ENCODE data around the gene PPP6R3. TPM values are rescaled to one million over a fixed set of nuclear protein-coding genes. Genes with fewer than 3 reads are reported as not detected.

PPP6R3 gene
- polyA plus RNA-seq, 1 of the 3 experiments (the other 2 are of a cell fraction) = 28.1 TPM

DNA sequence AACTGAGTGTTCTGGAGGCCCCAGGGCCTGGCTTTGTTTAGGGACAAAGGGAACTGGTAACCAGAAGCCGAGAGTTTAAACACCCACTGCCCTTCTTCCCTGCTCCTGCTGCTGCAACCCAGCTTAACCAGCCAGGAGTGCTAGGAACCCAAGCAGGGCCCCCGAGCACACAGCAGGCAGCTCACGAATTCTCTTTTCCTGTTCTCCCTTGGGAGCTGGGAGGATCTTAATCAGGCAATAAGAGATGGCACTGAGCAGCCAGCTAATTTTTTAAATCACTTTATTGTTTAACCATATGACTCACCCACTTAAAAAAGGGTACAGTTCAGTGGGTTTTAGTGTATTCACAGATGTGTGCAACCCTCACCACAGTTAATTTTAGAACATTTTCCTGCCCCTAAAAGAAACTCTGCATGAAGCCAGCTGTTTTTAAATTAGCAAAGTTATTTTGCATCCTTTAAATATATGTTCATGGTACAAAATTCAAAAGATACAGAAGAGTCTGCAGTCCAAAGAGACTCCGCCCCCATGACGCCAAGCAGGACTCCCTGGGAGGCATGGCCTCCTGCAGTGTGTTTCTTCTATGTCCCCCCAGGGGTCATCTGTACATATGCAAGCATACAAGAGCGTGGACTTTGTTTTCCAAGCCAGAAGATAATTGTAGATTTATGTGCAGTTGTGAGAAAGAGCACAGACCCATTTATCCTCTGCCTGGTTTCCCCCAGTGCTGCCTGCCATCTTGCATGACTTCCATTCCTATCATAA lies 18.9 kb upstream of the PPP6R3 start (continued):
- TF ChIP-seq, protein P1, sequence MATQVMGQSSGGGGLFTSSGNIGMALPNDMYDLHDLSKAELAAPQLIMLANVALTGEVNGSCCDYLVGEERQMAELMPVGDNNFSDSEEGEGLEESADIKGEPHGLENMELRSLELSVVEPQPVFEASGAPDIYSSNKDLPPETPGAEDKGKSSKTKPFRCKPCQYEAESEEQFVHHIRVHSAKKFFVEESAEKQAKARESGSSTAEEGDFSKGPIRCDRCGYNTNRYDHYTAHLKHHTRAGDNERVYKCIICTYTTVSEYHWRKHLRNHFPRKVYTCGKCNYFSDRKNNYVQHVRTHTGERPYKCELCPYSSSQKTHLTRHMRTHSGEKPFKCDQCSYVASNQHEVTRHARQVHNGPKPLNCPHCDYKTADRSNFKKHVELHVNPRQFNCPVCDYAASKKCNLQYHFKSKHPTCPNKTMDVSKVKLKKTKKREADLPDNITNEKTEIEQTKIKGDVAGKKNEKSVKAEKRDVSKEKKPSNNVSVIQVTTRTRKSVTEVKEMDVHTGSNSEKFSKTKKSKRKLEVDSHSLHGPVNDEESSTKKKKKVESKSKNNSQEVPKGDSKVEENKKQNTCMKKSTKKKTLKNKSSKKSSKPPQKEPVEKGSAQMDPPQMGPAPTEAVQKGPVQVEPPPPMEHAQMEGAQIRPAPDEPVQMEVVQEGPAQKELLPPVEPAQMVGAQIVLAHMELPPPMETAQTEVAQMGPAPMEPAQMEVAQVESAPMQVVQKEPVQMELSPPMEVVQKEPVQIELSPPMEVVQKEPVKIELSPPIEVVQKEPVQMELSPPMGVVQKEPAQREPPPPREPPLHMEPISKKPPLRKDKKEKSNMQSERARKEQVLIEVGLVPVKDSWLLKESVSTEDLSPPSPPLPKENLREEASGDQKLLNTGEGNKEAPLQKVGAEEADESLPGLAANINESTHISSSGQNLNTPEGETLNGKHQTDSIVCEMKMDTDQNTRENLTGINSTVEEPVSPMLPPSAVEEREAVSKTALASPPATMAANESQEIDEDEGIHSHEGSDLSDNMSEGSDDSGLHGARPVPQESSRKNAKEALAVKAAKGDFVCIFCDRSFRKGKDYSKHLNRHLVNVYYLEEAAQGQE (IDR thresholded peaks at IDR 0.05; ENCODE audit: low read depth, low read length) = no peak
- TF ChIP-seq RFX5 (IDR thresholded peaks at IDR 0.05; ENCODE audit: low read length) (no peak), MEF2A (IDR thresholded peaks at IDR 0.05; ENCODE audit: borderline replicate concordance, low read depth) (no peak), FOXJ3 (CRISPR knock-in tag; IDR thresholded peaks at IDR 0.05) (peak; percentile 63), ELF1 (IDR thresholded peaks at IDR 0.05) (no peak), EZH2phosphoT487 (IDR thresholded peaks at IDR 0.05; ENCODE audit: borderline replicate concordance, low read depth) (no peak), JUND (IDR thresholded peaks at IDR 0.05) (no peak), NRF1 (IDR thresholded peaks at IDR 0.05; ENCODE audit: low read depth, low read length) (no peak), FOSL2 (IDR thresholded peaks at IDR 0.05; ENCODE audit: borderline replicate concordance, low read depth) (no peak), RCOR1 (IDR thresholded peaks at IDR 0.05; ENCODE audit: low read length) (peak; percentile 47; the same call in 1 of the 2 replicates), SIN3A (IDR thresholded peaks at IDR 0.05; ENCODE audit: borderline replicate concordance, low read depth, low read length) (no peak), RXRA (IDR thresholded peaks at IDR 0.05; ENCODE audit: borderline replicate concordance, low read depth) (no peak), NFIC (IDR thresholded peaks at IDR 0.05; ENCODE audit: borderline replicate concordance) (no peak), CHD2 (IDR thresholded peaks at IDR 0.05; ENCODE audit: low read length, partially characterized antibody) (peak; percentile 56), RAD21 (IDR thresholded peaks at IDR 0.05; ENCODE audit: low read length) (peak; percentile 9; the same call in 1 of the 2 replicates), MXI1 (IDR thresholded peaks at IDR 0.05; ENCODE audit: low read depth, low read length) (peak; percentile 59), EP300 (IDR thresholded peaks at IDR 0.05; ENCODE audit: borderline replicate concordance in 1 of 2, low read depth in 1 of 2, low read length in 1 of 2) (peak in 1 of 2 experiments; percentile 61; a peak in 2 of 4 replicates)
- TF ChIP-seq, protein P2, sequence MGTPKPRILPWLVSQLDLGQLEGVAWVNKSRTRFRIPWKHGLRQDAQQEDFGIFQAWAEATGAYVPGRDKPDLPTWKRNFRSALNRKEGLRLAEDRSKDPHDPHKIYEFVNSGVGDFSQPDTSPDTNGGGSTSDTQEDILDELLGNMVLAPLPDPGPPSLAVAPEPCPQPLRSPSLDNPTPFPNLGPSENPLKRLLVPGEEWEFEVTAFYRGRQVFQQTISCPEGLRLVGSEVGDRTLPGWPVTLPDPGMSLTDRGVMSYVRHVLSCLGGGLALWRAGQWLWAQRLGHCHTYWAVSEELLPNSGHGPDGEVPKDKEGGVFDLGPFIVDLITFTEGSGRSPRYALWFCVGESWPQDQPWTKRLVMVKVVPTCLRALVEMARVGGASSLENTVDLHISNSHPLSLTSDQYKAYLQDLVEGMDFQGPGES (IDR thresholded peaks at IDR 0.05; ENCODE audit: low read depth, low read length) = no peak
- TF ChIP-seq, protein P3, sequence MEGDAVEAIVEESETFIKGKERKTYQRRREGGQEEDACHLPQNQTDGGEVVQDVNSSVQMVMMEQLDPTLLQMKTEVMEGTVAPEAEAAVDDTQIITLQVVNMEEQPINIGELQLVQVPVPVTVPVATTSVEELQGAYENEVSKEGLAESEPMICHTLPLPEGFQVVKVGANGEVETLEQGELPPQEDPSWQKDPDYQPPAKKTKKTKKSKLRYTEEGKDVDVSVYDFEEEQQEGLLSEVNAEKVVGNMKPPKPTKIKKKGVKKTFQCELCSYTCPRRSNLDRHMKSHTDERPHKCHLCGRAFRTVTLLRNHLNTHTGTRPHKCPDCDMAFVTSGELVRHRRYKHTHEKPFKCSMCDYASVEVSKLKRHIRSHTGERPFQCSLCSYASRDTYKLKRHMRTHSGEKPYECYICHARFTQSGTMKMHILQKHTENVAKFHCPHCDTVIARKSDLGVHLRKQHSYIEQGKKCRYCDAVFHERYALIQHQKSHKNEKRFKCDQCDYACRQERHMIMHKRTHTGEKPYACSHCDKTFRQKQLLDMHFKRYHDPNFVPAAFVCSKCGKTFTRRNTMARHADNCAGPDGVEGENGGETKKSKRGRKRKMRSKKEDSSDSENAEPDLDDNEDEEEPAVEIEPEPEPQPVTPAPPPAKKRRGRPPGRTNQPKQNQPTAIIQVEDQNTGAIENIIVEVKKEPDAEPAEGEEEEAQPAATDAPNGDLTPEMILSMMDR (IDR thresholded peaks at IDR 0.05) = no peak
- TF ChIP-seq, protein P4, sequence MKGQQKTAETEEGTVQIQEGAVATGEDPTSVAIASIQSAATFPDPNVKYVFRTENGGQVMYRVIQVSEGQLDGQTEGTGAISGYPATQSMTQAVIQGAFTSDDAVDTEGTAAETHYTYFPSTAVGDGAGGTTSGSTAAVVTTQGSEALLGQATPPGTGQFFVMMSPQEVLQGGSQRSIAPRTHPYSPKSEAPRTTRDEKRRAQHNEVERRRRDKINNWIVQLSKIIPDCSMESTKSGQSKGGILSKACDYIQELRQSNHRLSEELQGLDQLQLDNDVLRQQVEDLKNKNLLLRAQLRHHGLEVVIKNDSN (IDR thresholded peaks at IDR 0.05; ENCODE audit: borderline replicate concordance, low read depth) = no peak
- TF ChIP-seq, protein P5, sequence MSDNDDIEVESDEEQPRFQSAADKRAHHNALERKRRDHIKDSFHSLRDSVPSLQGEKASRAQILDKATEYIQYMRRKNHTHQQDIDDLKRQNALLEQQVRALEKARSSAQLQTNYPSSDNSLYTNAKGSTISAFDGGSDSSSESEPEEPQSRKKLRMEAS (IDR thresholded peaks at IDR 0.05; ENCODE audit: low read depth) = no peak

Measured in SK-N-SH (cell line).